ENCODE results near the gene RRN3.
A peak's percentile ranks its signal among the peaks of the same experiment; 100 is the strongest.
"Not testable (repeated sequence)": the region's sequence is repeated elsewhere in the genome, so short reads cannot be mapped to it uniquely, and the experiment has no call there.

The RRN3 gene

GRCh38 chr16:15093955-15094827 is at the start of gene RRN3:
TSS of gene RRN3 (minus strand) at chr16:15094272. CDS start at chr16:15094233, 39 bp downstream.
- DNase-seq (ENCODE audit: low read depth), result peak; percentile 93

- not testable (repeated sequence) for DNase-seq (ENCODE audit: low read depth)
These were observed 49.6 kb upstream of the RRN3 start for GRCh38 chr16:15143601-15144091.

GRCh38 chr16:15142891-15143600 is 49.0 kb upstream of the RRN3 start:
- DNase-seq (ENCODE audit: low read depth), result not testable (repeated sequence)

- DNase-seq (ENCODE audit: low read depth), result not testable (repeated sequence)
These were observed 48.2 kb upstream of the RRN3 start for GRCh38 chr16:15142107-15142890.

GRCh38 chr16:15141586-15141985 is 47.5 kb upstream of the RRN3 start:
- DNase-seq (ENCODE audit: low read depth), result no peak

- not testable (repeated sequence) for DNase-seq (ENCODE audit: low read depth)
These were observed 46.6 kb upstream of the RRN3 start for GRCh38 chr16:15140444-15141365.

- not testable (repeated sequence) for DNase-seq (ENCODE audit: low read depth)
These were observed 43.4 kb upstream of the RRN3 start for GRCh38 chr16:15137514-15137913.

GRCh38 chr16:15135483-15136360 is 41.6 kb upstream of the RRN3 start:
- not testable (repeated sequence) for DNase-seq (ENCODE audit: low read depth)

- not testable (repeated sequence) for DNase-seq (ENCODE audit: low read depth)
These were observed 40.8 kb upstream of the RRN3 start for GRCh38 chr16:15134752-15135482.

- not testable (repeated sequence) for DNase-seq (ENCODE audit: low read depth)
These were observed 39.5 kb upstream of the RRN3 start for GRCh38 chr16:15133554-15133953.

- DNase-seq (ENCODE audit: low read depth), result not testable (repeated sequence)
These were observed 38.8 kb upstream of the RRN3 start for GRCh38 chr16:15132719-15133428.

- DNase-seq (ENCODE audit: low read depth), result not testable (repeated sequence)
These were observed 37.0 kb upstream of the RRN3 start for GRCh38 chr16:15130943-15131700.

GRCh38 chr16:15130256-15130932 is 36.3 kb upstream of the RRN3 start:
- not testable (repeated sequence) for DNase-seq (ENCODE audit: low read depth)

GRCh38 chr16:15127641-15128425 is 33.8 kb upstream of the RRN3 start:
- DNase-seq (ENCODE audit: low read depth), result not testable (repeated sequence)

GRCh38 chr16:15100372-15100987 is 6.4 kb upstream of the RRN3 start:
- DNase-seq (ENCODE audit: low read depth), result not testable (repeated sequence)
